Naive thymus-derived CD8-positive, alpha-beta T cell (primary cell): Measurements from ENCODE around the gene SERPINB7. TPM values are rescaled to one million over a fixed set of nuclear protein-coding genes. Genes with fewer than 3 reads are reported as not detected.

Source experiments
- ATAC-seq, 2 donors: fragments of 150-1000 bp; cut with Tn5 transposase in 1 of 2; sonication (Bioruptor Pico), chemical (Tn5 transposase) in 1 of 2; 1 replicate in 1 of 2; 2 replicates in 1 of 2; pipeline ENCODE4 v1.10.0; 2021; ENCODE audit warnings: mild to moderate bottlenecking in 2 of 2, moderate library complexity in 2 of 2
- POLR2A ChIA-PET: fragments of 350-600 bp; sonication (Branson Sonifier 250); formaldehyde crosslinking; loops from one replicate; lab custom pipeline; 2021; ENCODE audit warnings: antibody characterized with exemption; lab: Charles Lee
- DNase-seq, 10 donors: peaks; one replicate each; pipeline versions ENCODE4 v3.0.0 to v3.0.0-alpha.2; 2020 to 2022
- H3K27ac Mint-ChIP-seq, 10 donors: one replicate each; pipeline ENCODE4 v1.8.0; 2020 to 2022; ENCODE audit warnings: mild to moderate bottlenecking in 10 of 10, mixed read lengths in 10 of 10, moderate library complexity in 4 of 10, inconsistent platforms in 1 of 10
- H3K27me3 Mint-ChIP-seq, 5 donors: one replicate each; pipeline ENCODE4 v1.8.0; 2021 to 2022; ENCODE audit warnings: mixed read lengths in 5 of 5
- H3K36me3 Mint-ChIP-seq, 3 donors: one replicate each; pipeline ENCODE4 v1.8.0; 2020 to 2022; ENCODE audit warnings: mixed read lengths in 3 of 3, mild to moderate bottlenecking in 2 of 3, inconsistent platforms in 1 of 3
- H3K4me1 Mint-ChIP-seq, 4 donors: one replicate each; pipeline ENCODE4 v1.8.0; 2021 to 2022; ENCODE audit warnings: mixed read lengths in 4 of 4
- H3K4me3 Mint-ChIP-seq, 10 donors: one replicate each; pipeline ENCODE4 v1.8.0; 2020 to 2022; ENCODE audit warnings: mild to moderate bottlenecking in 10 of 10, mixed read lengths in 10 of 10, moderate library complexity in 6 of 10, inconsistent platforms in 1 of 10
- H3K9me3 Mint-ChIP-seq, 9 donors: one replicate each; pipeline ENCODE4 v1.8.0; 2020 to 2022; ENCODE audit warnings: mixed read lengths in 9 of 9, mild to moderate bottlenecking in 3 of 9, inconsistent platforms in 1 of 9, moderate library complexity in 1 of 9
- polyA plus RNA-seq, 3 donors: library from polyadenylated mRNA; unstranded; fragments of 300-500 nt; fragmentation: Illumina TruSeq; gene quantifications; one replicate each; pipeline ENCODE4 v1.2.3, GENCODE V29; 2021
- total RNA-seq, 8 experiments: library from RNA in 2 of 8; stranded (reverse) in 2 of 8; gene quantifications; one replicate each; pipeline ENCODE4 v1.2.3 and lab custom pipeline; 2021 to 2026

The SERPINB7 gene
- total and polyA plus RNA-seq, 5 experiments from 2014 or later: not detected

DNA sequence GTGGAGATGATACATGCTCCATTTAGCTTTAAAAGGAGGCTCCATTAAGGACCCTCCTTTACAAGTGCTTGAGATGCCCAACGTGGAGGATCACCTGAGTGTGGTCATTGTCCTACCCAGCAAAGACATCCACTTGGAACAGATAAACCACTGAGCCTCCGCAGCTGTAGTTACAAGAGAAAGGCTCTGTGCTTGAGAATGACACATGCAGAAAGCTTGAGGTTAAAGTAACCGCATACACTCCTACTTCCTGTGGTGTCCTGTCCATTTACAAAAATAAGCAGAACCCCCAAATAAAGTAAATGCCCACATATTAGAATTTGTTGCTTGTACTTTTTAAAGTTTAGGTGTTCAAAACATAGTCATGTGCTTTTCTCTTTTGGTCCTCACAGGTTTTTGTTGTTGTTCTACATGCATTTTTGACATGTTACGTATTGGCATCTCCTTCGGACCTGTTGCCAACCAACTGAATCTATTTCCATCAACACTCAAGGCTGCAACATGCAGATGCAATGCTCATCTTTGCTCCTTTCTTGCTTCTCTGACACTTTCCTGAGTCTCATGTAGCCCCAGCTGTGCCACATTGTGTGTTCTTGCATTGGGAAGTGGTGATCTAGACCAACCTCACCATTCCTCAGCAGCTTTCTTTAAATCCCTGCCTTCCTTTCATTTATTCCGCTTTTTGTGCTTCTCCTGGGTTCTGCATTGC lies 56.0 kb downstream of the SERPINB7 start:
- peak overlapping the region in 1 of 10 donors; percentile 24 for H3K27ac Mint-ChIP-seq
- H3K9me3 Mint-ChIP-seq: no peaks in the 10 kb centered on the region
- no peaks in the 10 kb centered on the region for H3K36me3 Mint-ChIP-seq
- POLR2A ChIA-PET: no interaction called here
- ATAC-seq: no peak
- peaks cover 0 to 11% (median 4%) of the 10 kb centered on the region in 4 donors for H3K4me1 Mint-ChIP-seq
- DNase-seq: no peak
- no peak overlapping the region for H3K4me3 Mint-ChIP-seq
- H3K27me3 Mint-ChIP-seq: peaks cover 6 to 16% (median 14%) of the 10 kb centered on the region in 5 donors

DNA sequence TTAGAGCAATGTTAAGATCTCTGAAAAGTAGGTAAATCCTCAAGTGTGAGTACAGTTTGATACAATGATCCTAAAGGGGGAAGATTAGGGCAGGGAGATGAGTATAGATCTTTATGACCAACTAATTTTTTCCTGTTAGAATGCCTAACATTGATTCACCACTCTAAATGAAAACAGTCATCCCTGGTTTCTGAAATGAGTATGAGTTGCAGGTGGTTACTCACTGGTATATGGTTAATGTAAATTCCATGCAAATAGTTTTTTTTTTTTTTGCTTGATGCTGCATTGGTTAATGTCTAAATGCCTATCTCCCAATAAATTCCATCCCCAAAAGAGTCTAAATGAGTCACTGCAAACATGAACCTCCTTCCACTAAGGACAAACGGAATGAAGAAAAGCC lies 57.3 kb downstream of the SERPINB7 start:
- H3K27me3 Mint-ChIP-seq: peaks cover 7 to 22% (median 15%) of the 10 kb centered on the region in 5 donors
- POLR2A ChIA-PET: no interaction called here
- no peaks in the 10 kb centered on the region for H3K36me3 Mint-ChIP-seq
- no peak overlapping the region for H3K27ac Mint-ChIP-seq
- ATAC-seq: no peak
- H3K9me3 Mint-ChIP-seq: peaks cover 0 to 2% (median 0%) of the 10 kb centered on the region in 9 donors
- DNase-seq: no peak
- peaks cover 0 to 11% (median 4%) of the 10 kb centered on the region in 4 donors for H3K4me1 Mint-ChIP-seq
- no peak overlapping the region for H3K4me3 Mint-ChIP-seq

- POLR2A ChIA-PET: no interaction called here
- Mint-ChIP-seq H3K36me3 (no peaks in the 10 kb centered on the region), H3K9me3 (peaks cover 0 to 2% (median 0%) of the 10 kb centered on the region in 9 donors), H3K4me3 (no peak overlapping the region), H3K27ac (no peak overlapping the region), H3K27me3 (peaks cover 7 to 20% (median 15%) of the 10 kb centered on the region in 5 donors), H3K4me1 (peaks cover 0 to 11% (median 4%) of the 10 kb centered on the region in 4 donors)
- ATAC-seq (no peak), DNase-seq (no peak)
Measured at GRCh38 chr18:63834471-63835113, 59.4 kb downstream of the SERPINB7 start.

- POLR2A ChIA-PET: no interaction called here
- Mint-ChIP-seq H3K4me3 (no peak overlapping the region), H3K27ac (no peak overlapping the region), H3K9me3 (peaks cover 0 to 2% (median 0%) of the 10 kb centered on the region in 9 donors), H3K4me1 (peaks cover 0 to 3% (median 1%) of the 10 kb centered on the region in 4 donors), H3K27me3 (peaks cover 12 to 25% (median 18%) of the 10 kb centered on the region in 5 donors), H3K36me3 (no peaks in the 10 kb centered on the region)
- DNase-seq (no peak), ATAC-seq (no peak)
Measured at GRCh38 chr18:63836456-63836855, 61.2 kb downstream of the SERPINB7 start.

DNA sequence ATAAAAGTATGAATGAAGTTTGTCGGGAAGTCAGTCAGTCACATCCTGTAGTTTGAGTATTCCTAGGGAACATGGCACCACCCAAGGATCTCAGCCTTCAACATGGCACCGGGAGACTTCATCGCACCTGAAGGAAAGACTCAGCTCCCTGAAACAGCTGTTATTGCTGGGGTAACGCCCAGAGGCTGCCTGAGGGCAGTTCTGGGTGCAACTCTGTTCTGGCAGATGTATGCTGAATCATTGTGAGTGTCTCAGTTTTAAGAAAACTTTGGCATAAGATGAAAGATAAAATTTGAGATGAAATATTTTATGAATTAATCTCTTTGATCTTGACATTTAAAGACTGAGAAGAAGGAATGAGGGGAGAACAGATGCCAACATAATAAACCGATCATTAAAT lies 62.4 kb downstream of the SERPINB7 start:
- H3K9me3 Mint-ChIP-seq: peaks cover 0 to 2% (median 0%) of the 10 kb centered on the region in 9 donors
- ATAC-seq: no peak
- DNase-seq: no peak
- H3K36me3 Mint-ChIP-seq: no peaks in the 10 kb centered on the region
- POLR2A ChIA-PET: no interaction called here
- H3K4me1 Mint-ChIP-seq: no peaks in the 10 kb centered on the region
- no peak overlapping the region for H3K27ac Mint-ChIP-seq
- H3K27me3 Mint-ChIP-seq: peaks cover 13 to 24% (median 17%) of the 10 kb centered on the region in 5 donors
- H3K4me3 Mint-ChIP-seq: no peak overlapping the region

DNA sequence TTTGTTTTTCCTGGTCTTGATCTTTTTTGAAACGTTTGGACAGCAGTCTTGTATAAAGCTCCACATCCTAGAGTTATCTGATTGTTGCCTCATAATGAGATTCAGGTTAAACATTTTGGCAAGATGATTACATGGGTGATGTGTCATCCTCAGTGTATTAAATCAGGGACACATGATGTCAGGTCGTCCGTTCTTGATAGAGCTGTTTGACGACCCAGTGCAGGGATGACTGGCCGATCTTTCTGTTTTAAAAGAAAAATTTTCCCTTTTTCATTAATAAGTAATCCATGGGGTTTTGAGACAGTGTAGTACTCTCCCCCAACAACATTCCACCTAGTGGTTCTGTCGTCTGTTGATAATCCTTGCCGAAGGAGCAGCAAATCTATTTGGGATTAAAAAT lies 67.8 kb downstream of the SERPINB7 start:
- Mint-ChIP-seq H3K27ac (no peak overlapping the region), H3K36me3 (no peaks in the 10 kb centered on the region), H3K9me3 (no peaks in the 10 kb centered on the region), H3K4me3 (no peak overlapping the region), H3K27me3 (peaks cover 6 to 17% (median 11%) of the 10 kb centered on the region in 5 donors), H3K4me1 (no peaks in the 10 kb centered on the region)
- POLR2A ChIA-PET: no interaction called here
- ATAC-seq: no peak
- DNase-seq: no peak

GRCh38 chr18:63844254-63844653 lies 69.0 kb downstream of the SERPINB7 start:
- DNase-seq (no peak), ATAC-seq (no peak)
- Mint-ChIP-seq H3K36me3 (no peaks in the 10 kb centered on the region), H3K4me1 (no peaks in the 10 kb centered on the region), H3K27me3 (peaks cover 6 to 19% (median 11%) of the 10 kb centered on the region in 5 donors), H3K4me3 (no peak overlapping the region), H3K27ac (no peak overlapping the region), H3K9me3 (no peaks in the 10 kb centered on the region)
- POLR2A ChIA-PET: no interaction called here

DNA sequence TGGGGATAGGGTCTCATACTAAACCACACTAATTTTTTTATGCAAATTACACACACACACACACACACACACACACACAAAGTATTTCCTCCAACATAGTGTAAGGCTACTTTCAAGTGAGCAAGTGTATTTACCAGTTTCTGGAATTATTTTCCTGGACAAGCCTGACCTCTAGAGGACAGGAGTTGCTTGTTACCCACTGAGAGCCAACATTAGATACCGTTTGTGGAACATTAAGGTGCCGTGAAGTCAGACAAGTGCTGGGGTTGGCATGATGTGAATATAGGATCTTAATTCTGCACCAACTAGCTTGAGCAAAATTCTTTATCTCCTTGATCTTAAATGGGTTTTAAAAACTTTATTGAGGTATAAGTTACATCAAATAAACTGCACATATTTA lies 72.9 kb downstream of the SERPINB7 start:
- no peak for ATAC-seq

DNA sequence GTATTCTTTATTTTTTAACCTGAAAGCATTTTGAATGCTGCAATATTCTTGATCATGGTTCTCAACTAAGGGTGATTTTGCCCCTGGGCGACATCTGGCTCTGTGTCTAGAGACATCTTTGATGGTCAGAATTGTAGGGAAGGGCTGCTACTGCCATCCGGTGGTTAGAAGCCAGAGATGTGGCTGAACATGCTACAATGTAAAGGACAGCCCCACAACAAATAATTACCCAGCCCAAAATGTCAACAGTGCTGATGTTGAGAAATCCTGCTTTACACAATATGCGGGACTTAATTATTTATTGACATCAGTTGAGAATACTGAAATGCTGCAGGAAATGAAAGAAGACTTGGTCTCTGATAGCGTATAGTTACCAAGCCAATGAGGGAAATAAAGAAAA lies 74.8 kb downstream of the SERPINB7 start:
- peaks cover 0 to 7% (median 2%) of the 10 kb centered on the region in 5 donors for H3K27me3 Mint-ChIP-seq
- no peak overlapping the region for H3K27ac Mint-ChIP-seq
- peaks cover 0 to 3% (median 0%) of the 10 kb centered on the region in 9 donors for H3K9me3 Mint-ChIP-seq

More for the DNA sequence above, 72.9 kb downstream of the SERPINB7 start:
- Mint-ChIP-seq H3K27ac (no peak overlapping the region), H3K27me3 (peaks cover 0 to 8% (median 2%) of the 10 kb centered on the region in 5 donors), H3K36me3 (no peaks in the 10 kb centered on the region), H3K4me1 (no peaks in the 10 kb centered on the region), H3K4me3 (no peak overlapping the region), H3K9me3 (no peaks in the 10 kb centered on the region)
- no peak for DNase-seq
- POLR2A ChIA-PET: no interaction called here

GRCh38 chr18:63850636-63851035 lies 75.4 kb downstream of the SERPINB7 start:
- peaks cover 0 to 4% (median 0%) of the 10 kb centered on the region in 9 donors for H3K9me3 Mint-ChIP-seq
- peaks cover 0 to 6% (median 2%) of the 10 kb centered on the region in 5 donors for H3K27me3 Mint-ChIP-seq
- DNase-seq (no peak), ATAC-seq (no peak)
- H3K36me3 Mint-ChIP-seq: no peaks in the 10 kb centered on the region
- H3K4me3 Mint-ChIP-seq: no peak overlapping the region
- no peaks in the 10 kb centered on the region for H3K4me1 Mint-ChIP-seq
- H3K27ac Mint-ChIP-seq: no peak overlapping the region
- POLR2A ChIA-PET: no interaction called here

More for the DNA sequence above, 74.8 kb downstream of the SERPINB7 start:
- Mint-ChIP-seq H3K4me3 (no peak overlapping the region), H3K36me3 (no peaks in the 10 kb centered on the region), H3K4me1 (no peaks in the 10 kb centered on the region)
- no peak for ATAC-seq
- DNase-seq: no peak
- POLR2A ChIA-PET: no interaction called here

Other genes starting within 250 kb of the SERPINB7 start
- not detected for gene SERPINB12, start 233.0 kb upstream of the SERPINB7 start, total RNA-seq
- gene SERPINB12, start 233.0 kb upstream of the SERPINB7 start, polyA plus RNA-seq: not detected
- not detected for gene SERPINB13, start 188.1 kb upstream of the SERPINB7 start, total RNA-seq
- not detected for gene SERPINB13, start 188.1 kb upstream of the SERPINB7 start, polyA plus RNA-seq
- gene SERPINB4, start 131.2 kb upstream of the SERPINB7 start, total RNA-seq: not detected
- gene SERPINB4, start 131.2 kb upstream of the SERPINB7 start, polyA plus RNA-seq: not detected
- not detected for gene SERPINB3, start 113.5 kb upstream of the SERPINB7 start, total RNA-seq
- not detected for gene SERPINB3, start 113.5 kb upstream of the SERPINB7 start, polyA plus RNA-seq
- not detected for gene SERPINB11, start 72.5 kb upstream of the SERPINB7 start, total RNA-seq
- not detected for gene SERPINB11, start 72.5 kb upstream of the SERPINB7 start, polyA plus RNA-seq
- 1 to 10 TPM; 1.5 to 1.9 TPM for gene SERPINB2, start 112.3 kb downstream of the SERPINB7 start, total RNA-seq
- under 1 TPM in 1 of 3 donors, not detected in 2; 0.09 TPM for gene SERPINB2, start 112.3 kb downstream of the SERPINB7 start, polyA plus RNA-seq
- gene SERPINB10, start 132.5 kb downstream of the SERPINB7 start, total RNA-seq: not detected
- gene SERPINB10, start 132.5 kb downstream of the SERPINB7 start, polyA plus RNA-seq: not detected
- not detected for gene HMSD, start 173.9 kb downstream of the SERPINB7 start, total RNA-seq
- gene HMSD, start 173.9 kb downstream of the SERPINB7 start, polyA plus RNA-seq: not detected
- 10 to 100 TPM; 15.9 to 20.1 TPM for gene SERPINB8, start 194.7 kb downstream of the SERPINB7 start, total RNA-seq
- gene SERPINB8, start 194.7 kb downstream of the SERPINB7 start, polyA plus RNA-seq: 10 to 100 TPM; 11.2 to 14.3 (median 11.6) TPM